Endothelial cell of umbilical vein (primary cell): ENCODE results near the gene SORT1. TPM values are rescaled to one million over a fixed set of nuclear protein-coding genes. Genes with fewer than 3 reads are reported as not detected.
A peak's percentile ranks its signal among the peaks of the same experiment; 100 is the strongest.

Experiments
- BruUV-seq: library from RNA; stranded (reverse); fragments of 400-500 nt; replicated peaks from 2 replicates; lab custom pipeline; 2021; lab: Mats Ljungman, UMichigan
- CTCF ChIA-PET: fragments of 300-600, 350-600 bp; sonication (Branson Sonifier 250); formaldehyde crosslinking; loops from one replicate; lab custom pipeline; 2021; ENCODE audit warnings: antibody characterized with exemption, inconsistent platforms; lab: Charles Lee
- POLR2A ChIA-PET: fragments of 300-600, 350-600 bp; sonication (Branson Sonifier 250); formaldehyde crosslinking; loops from one replicate; lab custom pipeline; 2021; ENCODE audit warnings: antibody characterized with exemption, inconsistent platforms; lab: Charles Lee
- DNase-seq: peaks from one replicate; pipeline ENCODE4 v3.0.0-alpha.2; 2011; ENCODE audit warnings: low read depth, low spot score
- FAIRE-seq: peaks from 2 replicates; lab custom pipeline; 2011; peaks lifted over from hg19 to GRCh38; lab: Jason Lieb, UNC
- H2AFZ ChIP-seq: 2 replicates; pipeline ENCODE4 v1.6.0; 2012; ENCODE audit warnings: low read depth, low read length, control low read depth, inconsistent platforms
- H3K27ac ChIP-seq: 2 replicates; pipeline ENCODE4 v1.5.1; 2011; ENCODE audit warnings: low read depth, mild to moderate bottlenecking, control low read depth, low read length, moderate library complexity; ENCODE audit not compliant: insufficient read depth
- H3K27me3 ChIP-seq, 2 experiments: 2 replicates each; pipeline versions ENCODE4 v1.6.0 to v1.6.1; 2011; ENCODE audit warnings: low read length in 2 of 2, mixed read lengths in 1 of 2; ENCODE audit not compliant: control insufficient read depth in 2 of 2, insufficient read depth in 2 of 2
- H3K36me3 ChIP-seq, 2 experiments: 2 replicates in 1 of 2; 3 replicates in 1 of 2; pipeline ENCODE4 v1.5.1; 2011; ENCODE audit warnings: low read length in 2 of 2, mild to moderate bottlenecking in 1 of 2, moderate library complexity in 1 of 2; ENCODE audit not compliant: control insufficient read depth in 2 of 2, insufficient read depth in 2 of 2; ENCODE audit errors: extremely low read depth in 1 of 2
- H3K4me1 ChIP-seq: 3 replicates; pipeline ENCODE4 v1.5.1; 2011; ENCODE audit warnings: mild to moderate bottlenecking, low read length; ENCODE audit not compliant: control insufficient read depth, insufficient read depth; ENCODE audit errors: extremely low read depth
- H3K4me2 ChIP-seq: 2 replicates; pipeline ENCODE4 v1.6.1; 2011; ENCODE audit warnings: low read length, control low read depth, mixed read lengths; ENCODE audit not compliant: insufficient read depth
- H3K4me3 ChIP-seq, 3 experiments: fragments of 200-600 bp in 1 of 3; sonication (generic), shearing (Covaris generic) in 1 of 3; replicated peaks in 1 of 3; 2 replicates each; pipeline ENCODE4 v1.5.1; 2011 to 2016; ENCODE audit warnings: control low read depth in 3 of 3, low read length in 3 of 3, mild to moderate bottlenecking in 2 of 3, inconsistent platforms in 1 of 3, low read depth in 1 of 3, moderate library complexity in 1 of 3; ENCODE audit not compliant: insufficient read depth in 1 of 3
- H3K79me2 ChIP-seq: 2 replicates; pipeline ENCODE4 v1.6.0; 2012; ENCODE audit warnings: low read length, inconsistent platforms; ENCODE audit not compliant: control insufficient read depth, insufficient read depth
- H3K9ac ChIP-seq: replicated peaks from 2 replicates; pipeline ENCODE3; 2011; ENCODE audit warnings: low read length, control low read depth; ENCODE audit not compliant: insufficient read depth; ENCODE audit errors: extremely low read depth
- H3K9me1 ChIP-seq: replicated peaks from 3 replicates; pipeline ENCODE4 v1.6.0; 2011; ENCODE audit warnings: mild to moderate bottlenecking, low read length; ENCODE audit not compliant: control insufficient read depth, insufficient read depth; ENCODE audit errors: extremely low read depth
- H3K9me3 ChIP-seq: replicated peaks from 2 replicates; pipeline ENCODE4 v1.5.1; 2012; ENCODE audit warnings: low read length, inconsistent platforms; ENCODE audit not compliant: control insufficient read depth, insufficient read depth
- H4K20me1 ChIP-seq: replicated peaks from 2 replicates; pipeline ENCODE3; 2011; ENCODE audit warnings: mild to moderate bottlenecking, low read length; ENCODE audit not compliant: control insufficient read depth, insufficient read depth; ENCODE audit errors: extremely low read depth
- EZH2 ChIP-seq: IDR thresholded peaks from 2 replicates; pipeline ENCODE4 v1.6.1; 2012; ENCODE audit warnings: borderline replicate concordance, low read depth, mild to moderate bottlenecking, moderate library complexity, low read length, inconsistent platforms; ENCODE audit not compliant: severe bottlenecking
- FOS ChIP-seq: IDR thresholded peaks from 2 replicates; pipeline ENCODE4 v1.6.1; 2011; ENCODE audit warnings: mild to moderate bottlenecking, low read length, moderate library complexity, borderline replicate concordance; ENCODE audit not compliant: insufficient read depth
- GATA2 ChIP-seq: IDR thresholded peaks from 2 replicates; pipeline ENCODE4 v1.7.0; 2011; ENCODE audit warnings: low read depth, mild to moderate bottlenecking, moderate library complexity, mixed read lengths, low read length; ENCODE audit not compliant: insufficient read length, insufficient read depth
- JUN ChIP-seq: IDR thresholded peaks from 2 replicates; pipeline ENCODE4 v1.6.1; 2011; ENCODE audit warnings: borderline replicate concordance, low read depth; ENCODE audit not compliant: insufficient read length, insufficient read depth
- MYC ChIP-seq: IDR thresholded peaks from one replicate; pipeline ENCODE4 v1.6.1; 2011; ENCODE audit warnings: mild to moderate bottlenecking, low read depth, low read length
- POLR2A ChIP-seq: IDR thresholded peaks from 2 replicates; pipeline ENCODE4 v1.6.1; 2012; ENCODE audit warnings: low read depth, mild to moderate bottlenecking, control low read depth, low read length
- POLR2AphosphoS5 ChIP-seq: IDR thresholded peaks from 2 replicates; pipeline ENCODE4 v1.6.1; 2012; ENCODE audit warnings: low read depth, mild to moderate bottlenecking, control low read depth, low read length, moderate library complexity; ENCODE audit not compliant: insufficient read depth
- dilution Hi-C: fragments of 300-500 bp; cut with MboI; formaldehyde crosslinking; loops from one replicate; pipeline ENCODE4 v1.15.0; 2019; ENCODE audit warnings: low sequenced_read_pairs; ENCODE audit not compliant: extremely low pct_ligation_motif_present
- intact Hi-C: fragments of 100-400 bp; cut with micrococcal nuclease; formaldehyde crosslinking; loops from one replicate; pipeline ENCODE4 v1.10.0; 2022
- polyA plus RNA-seq, 4 experiments: library from polyadenylated mRNA; depleted of rRNA in 3 of 4; stranded (reverse) in 3 of 4; unstranded in 1 of 4; fragments of >200 nt; gene quantifications; 2 replicates each; pipeline versions ENCODE4 v1.2.1 to v1.2.3, GENCODE V29; 2011 to 2012; ENCODE audit warnings: missing spikeins in 1 of 4
- total RNA-seq: library from RNA; stranded (reverse); gene quantifications from 2 replicates; pipeline ENCODE4 v1.2.3, GENCODE V29; 2021
- TF ChIP-seq, protein P1 (sequence below), 2 donors: IDR thresholded peaks; 1 replicate in 1 of 2; 2 replicates in 1 of 2; pipeline ENCODE4 v1.5.1; 2011; ENCODE audit warnings: low read length in 2 of 2, mild to moderate bottlenecking in 2 of 2, moderate library complexity in 2 of 2, control low read depth in 1 of 2, inconsistent platforms in 1 of 2, low read depth in 1 of 2; ENCODE audit not compliant: insufficient read depth in 1 of 2; ENCODE audit errors: extremely low read depth in 1 of 2
- TF ChIP-seq, protein P2 (sequence below): IDR thresholded peaks from 2 replicates; pipeline ENCODE4 v1.6.1; 2011; ENCODE audit not compliant: insufficient read depth, insufficient read length

Gene SORT1
- total and polyA plus RNA-seq, 2 donors (not counting 3 experiments of a cell fraction or from before 2014, with no cell fraction given) = 6.8 to 17.8 TPM

DNA sequence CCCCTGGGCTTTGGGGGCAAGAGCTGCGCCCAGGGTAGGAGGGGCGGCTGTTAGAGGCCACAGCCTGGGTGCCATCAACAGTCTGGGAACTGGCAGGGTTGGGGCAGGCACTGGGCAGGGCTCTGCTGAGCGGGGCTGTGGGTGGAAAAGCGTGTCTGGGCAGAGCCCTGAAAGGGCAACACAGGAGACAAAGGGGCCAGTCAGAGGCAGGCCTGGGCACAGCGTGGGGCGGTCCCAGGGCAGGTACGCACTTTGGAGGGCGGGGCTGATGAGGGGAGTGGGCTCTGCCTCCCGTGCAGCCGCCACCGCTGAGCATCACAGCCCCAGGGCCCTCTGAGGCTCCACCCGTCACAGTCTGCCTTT lies 134.5 kb downstream of the SORT1 start:
- DNase-seq = no peak
- Histone ChIP-seq H3K27me3 (no peaks in the 10 kb centered on the region), H3K9me3 (no peaks in the 10 kb centered on the region), H3K36me3 (no peaks in the 10 kb centered on the region), H3K4me2 (no peak overlapping the region), H3K79me2 (no peaks in the 10 kb centered on the region), H3K9ac (no peak overlapping the region), H3K4me3 (no peak overlapping the region), H3K4me1 (no peaks in the 10 kb centered on the region), H4K20me1 (no peaks in the 10 kb centered on the region), H2AFZ (peak overlapping the region; percentile 2), H3K27ac (no peak overlapping the region), H3K9me1 (no peaks in the 10 kb centered on the region)
- BruUV-seq = no TSS peak
- FAIRE-seq = no peak
- TF ChIP-seq, protein P1, sequence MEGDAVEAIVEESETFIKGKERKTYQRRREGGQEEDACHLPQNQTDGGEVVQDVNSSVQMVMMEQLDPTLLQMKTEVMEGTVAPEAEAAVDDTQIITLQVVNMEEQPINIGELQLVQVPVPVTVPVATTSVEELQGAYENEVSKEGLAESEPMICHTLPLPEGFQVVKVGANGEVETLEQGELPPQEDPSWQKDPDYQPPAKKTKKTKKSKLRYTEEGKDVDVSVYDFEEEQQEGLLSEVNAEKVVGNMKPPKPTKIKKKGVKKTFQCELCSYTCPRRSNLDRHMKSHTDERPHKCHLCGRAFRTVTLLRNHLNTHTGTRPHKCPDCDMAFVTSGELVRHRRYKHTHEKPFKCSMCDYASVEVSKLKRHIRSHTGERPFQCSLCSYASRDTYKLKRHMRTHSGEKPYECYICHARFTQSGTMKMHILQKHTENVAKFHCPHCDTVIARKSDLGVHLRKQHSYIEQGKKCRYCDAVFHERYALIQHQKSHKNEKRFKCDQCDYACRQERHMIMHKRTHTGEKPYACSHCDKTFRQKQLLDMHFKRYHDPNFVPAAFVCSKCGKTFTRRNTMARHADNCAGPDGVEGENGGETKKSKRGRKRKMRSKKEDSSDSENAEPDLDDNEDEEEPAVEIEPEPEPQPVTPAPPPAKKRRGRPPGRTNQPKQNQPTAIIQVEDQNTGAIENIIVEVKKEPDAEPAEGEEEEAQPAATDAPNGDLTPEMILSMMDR (IDR thresholded peaks at IDR 0.05; ENCODE audit: extremely low read depth in 1 of 2, insufficient read depth in 1 of 2, low read depth in 1 of 2, low read length in 2 of 2) = no peak
- TF ChIP-seq FOS (no peak), MYC (no peak), POLR2AphosphoS5 (no peak), EZH2 (no peak), JUN (no peak), POLR2A (no peak), GATA2 (no peak)
- TF ChIP-seq, protein P2, sequence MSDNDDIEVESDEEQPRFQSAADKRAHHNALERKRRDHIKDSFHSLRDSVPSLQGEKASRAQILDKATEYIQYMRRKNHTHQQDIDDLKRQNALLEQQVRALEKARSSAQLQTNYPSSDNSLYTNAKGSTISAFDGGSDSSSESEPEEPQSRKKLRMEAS = no peak
- intact Hi-C loops = loop anchor here (1.0 kb wide), 2 partner anchors 62 to 136 kb away; no protein-coding TSS in a partner anchor
- ChIA-PET CTCF (interaction anchor here (0.8 to 5.5 kb wide), 7 partner anchors 13 to 269 kb away, joined by 3 to 124 read pairs (median 3); partner anchors contain the start of genes CELSR2 and SORT1), POLR2A (no interaction called here)
- dilution Hi-C loops = no loop called here
